ENCODE results near the gene TBKBP1. TPM values are rescaled to one million over a fixed set of nuclear protein-coding genes. Genes with fewer than 3 reads are reported as not detected.
"Not testable (repeated sequence)": the region's sequence is repeated elsewhere in the genome, so short reads cannot be mapped to it uniquely, and the experiment has no call there.

TBKBP1 gene
- polyA plus RNA-seq, 3 donors = 20.0 to 22.5 (median 22.0) TPM

- DNase-seq (ENCODE audit: low read depth in 3 of 3, low spot score in 2 of 3) = no peak
Observed at GRCh38 chr17:47729476-47729875, 35.5 kb downstream of the TBKBP1 start.

GRCh38 chr17:47730681-47731080 lies 36.7 kb downstream of the TBKBP1 start:
- no peak for DNase-seq (ENCODE audit: low read depth in 3 of 3, low spot score in 2 of 3)

GRCh38 chr17:47731396-47731795 lies 37.4 kb downstream of the TBKBP1 start:
- DNase-seq (ENCODE audit: low read depth in 3 of 3, low spot score in 2 of 3) = no peak

- DNase-seq (ENCODE audit: low read depth in 3 of 3, low spot score in 2 of 3) = no peak
Observed at GRCh38 chr17:47732399-47733046, 38.6 kb downstream of the TBKBP1 start.

- DNase-seq (ENCODE audit: low read depth in 3 of 3, low spot score in 2 of 3) = no peak
Observed at GRCh38 chr17:47733047-47733673, 39.2 kb downstream of the TBKBP1 start, which contains the start of gene TBX21. Gene TBX21, plus strand, starts transcription at chr17:47733236. Its CDS starts 219 bp downstream, at chr17:47733455.

- no peak for DNase-seq (ENCODE audit: low read depth in 3 of 3, low spot score in 2 of 3)
Observed at GRCh38 chr17:47733674-47734410, 39.9 kb downstream of the TBKBP1 start.

- DNase-seq (ENCODE audit: low read depth in 3 of 3, low spot score in 2 of 3) = no peak
Observed at GRCh38 chr17:47735139-47735464, 41.1 kb downstream of the TBKBP1 start.

GRCh38 chr17:47735536-47736011 lies 41.6 kb downstream of the TBKBP1 start:
- DNase-seq (ENCODE audit: low read depth in 3 of 3, low spot score in 2 of 3) = no peak

- no peak for DNase-seq (ENCODE audit: low read depth in 3 of 3, low spot score in 2 of 3)
Observed at GRCh38 chr17:47736501-47737495, 42.8 kb downstream of the TBKBP1 start.

GRCh38 chr17:47738178-47738577 lies 44.2 kb downstream of the TBKBP1 start:
- DNase-seq (ENCODE audit: low read depth in 3 of 3, low spot score in 2 of 3) = no peak

- DNase-seq (ENCODE audit: low read depth in 3 of 3, low spot score in 2 of 3) = no peak
Observed at GRCh38 chr17:47739150-47739549, 45.2 kb downstream of the TBKBP1 start.

- not testable (repeated sequence) for DNase-seq (ENCODE audit: low read depth in 3 of 3, low spot score in 2 of 3)
Observed at GRCh38 chr17:47739945-47740344, 46.0 kb downstream of the TBKBP1 start.

- DNase-seq (ENCODE audit: low read depth in 3 of 3, low spot score in 2 of 3) = no peak
Observed at GRCh38 chr17:47741109-47741792, 47.3 kb downstream of the TBKBP1 start.

- DNase-seq (ENCODE audit: low read depth in 3 of 3, low spot score in 2 of 3) = no peak
Observed at GRCh38 chr17:47741793-47742145, 47.8 kb downstream of the TBKBP1 start.

GRCh38 chr17:47742319-47743181 lies 48.6 kb downstream of the TBKBP1 start:
- no peak for DNase-seq (ENCODE audit: low read depth in 3 of 3, low spot score in 2 of 3)

- DNase-seq (ENCODE audit: low read depth in 3 of 3, low spot score in 2 of 3) = no peak
Observed at GRCh38 chr17:47744168-47745036, 50.4 kb downstream of the TBKBP1 start.

GRCh38 chr17:47745037-47745380 lies 51.0 kb downstream of the TBKBP1 start:
- no peak for DNase-seq (ENCODE audit: low read depth in 3 of 3, low spot score in 2 of 3)

- no peak for DNase-seq (ENCODE audit: low read depth in 3 of 3, low spot score in 2 of 3)
Observed at GRCh38 chr17:47751471-47751870, 57.5 kb downstream of the TBKBP1 start.
